ENCODE results near the gene CST5.

DNA sequence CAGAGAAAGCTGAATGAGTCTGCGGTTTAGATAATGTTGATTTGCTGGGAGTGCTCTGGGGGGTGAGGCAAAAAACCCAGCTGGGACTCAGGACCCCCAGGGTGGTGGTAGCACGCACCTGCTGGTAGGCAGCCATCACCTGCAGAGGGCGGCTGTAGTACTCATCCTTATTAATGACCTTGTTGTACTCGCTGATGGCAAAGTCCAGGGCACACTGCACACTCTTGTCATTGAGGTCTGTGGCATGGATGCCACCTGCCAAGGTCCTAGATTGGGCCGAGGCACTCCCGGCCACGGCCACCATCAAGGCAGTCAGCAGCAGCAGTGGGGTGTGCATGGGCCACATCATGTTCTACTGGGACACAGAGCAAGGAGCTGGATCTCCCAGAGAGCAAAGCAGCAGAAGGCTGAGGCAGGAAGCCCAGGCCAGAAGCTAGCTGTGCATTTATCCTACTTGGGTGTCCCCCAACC is at the start of gene CST5:
- TF ChIP-seq RCOR1 (IDR thresholded peaks at IDR 0.05; ENCODE audit: low read length) (no peak), POLR2AphosphoS5 (IDR thresholded peaks at IDR 0.05; ENCODE audit: low read depth, low read length) (no peak)
